Peyer's patch (tissue), 4 donors: ENCODE results near the gene ABLIM2.

ENCODE experiments used
- POLR2A ChIP-seq, 2 donors: fragments of 450-650 bp; IDR thresholded peaks; one replicate each; pipeline ENCODE4 v1.5.1; 2017; ENCODE audit warnings: antibody characterized with exemption in 2 of 2, mild to moderate bottlenecking in 2 of 2, moderate library complexity in 2 of 2
- TF ChIP-seq, protein P1 (sequence below), 6 experiments: fragments of 450-650 bp in 4 of 6; fragments of 200-600 bp in 2 of 6; sonication (generic) in 1 of 6; IDR thresholded peaks; one replicate each; pipeline ENCODE4 v1.5.1; 2017 to 2019; ENCODE audit warnings: antibody characterized with exemption in 6 of 6, mild to moderate bottlenecking in 3 of 6, moderate library complexity in 1 of 6

DNA sequence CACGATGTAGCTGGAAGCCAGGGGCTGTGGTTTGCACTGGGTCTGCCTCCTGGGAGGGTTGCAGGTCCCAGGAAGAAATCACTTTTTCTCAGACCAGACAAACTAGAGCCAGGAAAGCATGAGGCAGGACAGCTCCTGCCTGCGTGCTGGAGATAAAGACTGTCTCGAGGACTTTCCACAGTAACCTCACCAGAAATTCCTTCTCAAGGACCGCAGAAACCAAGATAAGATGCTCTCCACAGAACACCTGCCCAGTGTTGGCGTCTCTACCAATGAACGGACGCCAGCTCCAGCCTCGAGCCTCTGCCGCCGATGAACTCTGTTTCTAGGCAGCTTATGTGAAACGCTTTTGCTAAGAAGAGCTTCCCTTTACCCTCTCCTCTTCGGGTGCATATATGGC lies 142.1 kb downstream of the ABLIM2 start:
- TF ChIP-seq, protein P1, sequence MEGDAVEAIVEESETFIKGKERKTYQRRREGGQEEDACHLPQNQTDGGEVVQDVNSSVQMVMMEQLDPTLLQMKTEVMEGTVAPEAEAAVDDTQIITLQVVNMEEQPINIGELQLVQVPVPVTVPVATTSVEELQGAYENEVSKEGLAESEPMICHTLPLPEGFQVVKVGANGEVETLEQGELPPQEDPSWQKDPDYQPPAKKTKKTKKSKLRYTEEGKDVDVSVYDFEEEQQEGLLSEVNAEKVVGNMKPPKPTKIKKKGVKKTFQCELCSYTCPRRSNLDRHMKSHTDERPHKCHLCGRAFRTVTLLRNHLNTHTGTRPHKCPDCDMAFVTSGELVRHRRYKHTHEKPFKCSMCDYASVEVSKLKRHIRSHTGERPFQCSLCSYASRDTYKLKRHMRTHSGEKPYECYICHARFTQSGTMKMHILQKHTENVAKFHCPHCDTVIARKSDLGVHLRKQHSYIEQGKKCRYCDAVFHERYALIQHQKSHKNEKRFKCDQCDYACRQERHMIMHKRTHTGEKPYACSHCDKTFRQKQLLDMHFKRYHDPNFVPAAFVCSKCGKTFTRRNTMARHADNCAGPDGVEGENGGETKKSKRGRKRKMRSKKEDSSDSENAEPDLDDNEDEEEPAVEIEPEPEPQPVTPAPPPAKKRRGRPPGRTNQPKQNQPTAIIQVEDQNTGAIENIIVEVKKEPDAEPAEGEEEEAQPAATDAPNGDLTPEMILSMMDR (IDR thresholded peaks at IDR 0.05): no peak
- no peak for TF ChIP-seq POLR2A (IDR thresholded peaks at IDR 0.05)
